Islet of Langerhans (tissue), 1 donor: ENCODE measurements around the gene CASKIN1.
A peak's percentile ranks its signal among the peaks of the same experiment; 100 is the strongest.
"Not testable (repeated sequence)": the region's sequence is repeated elsewhere in the genome, so short reads cannot be mapped to it uniquely, and the experiment has no call there.

ENCODE experiments used
- FAIRE-seq: peaks from one replicate; lab custom pipeline; 2011; peaks lifted over from hg19 to GRCh38; lab: Jason Lieb, UNC

Gene CASKIN1

DNA sequence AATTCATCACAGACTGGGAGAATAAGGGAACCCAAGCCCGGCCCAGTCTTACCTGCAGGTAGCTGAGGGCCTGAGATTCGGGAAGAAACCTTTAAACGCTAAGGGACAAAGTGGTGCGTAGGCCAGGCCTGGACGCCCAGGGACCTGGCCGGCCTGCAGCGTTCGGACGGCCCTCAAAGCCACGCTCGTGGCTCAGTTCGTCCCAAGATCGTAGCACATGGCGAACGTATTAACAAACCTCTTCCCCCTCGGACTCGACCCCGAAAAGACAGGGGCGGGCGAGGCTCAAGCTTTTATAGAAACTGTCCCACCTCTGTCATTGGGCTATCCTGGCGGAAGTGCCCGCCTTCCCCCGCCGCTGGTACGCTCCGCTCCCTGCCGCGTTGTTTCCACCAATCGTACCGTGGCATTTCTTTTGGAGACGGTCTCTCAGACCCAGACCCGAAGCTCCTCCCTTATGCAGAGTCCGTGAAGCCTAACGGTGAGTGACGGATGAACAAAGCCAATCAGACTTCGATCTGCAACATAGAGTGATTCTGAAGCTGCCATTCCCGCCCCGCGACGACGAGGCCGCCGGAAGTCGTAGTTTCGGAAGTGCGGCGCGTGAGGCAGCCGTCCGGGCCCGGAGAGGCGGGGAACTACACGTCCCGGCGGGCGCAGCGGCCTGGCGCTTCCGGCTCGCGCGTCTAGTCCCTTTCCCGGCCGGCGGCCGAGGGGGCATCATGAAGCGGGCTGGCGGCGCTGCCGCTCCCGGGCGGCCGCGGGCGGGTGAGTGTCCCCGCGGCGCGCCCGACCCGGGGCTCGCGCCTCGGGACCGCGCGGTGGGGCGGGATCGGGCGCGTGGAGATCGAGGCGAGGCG is 41.1 kb downstream of the CASKIN1 start, which contains the start of gene TRAF7:
Gene TRAF7 (plus strand): TSS at position 692 of the 860 bp plus-strand sequence. CDS start 8,139 bp downstream, outside the sequence.
- FAIRE-seq: peak; percentile 96

- FAIRE-seq: no peak
Observed at GRCh38 chr16:2154533-2155090, 41.8 kb downstream of the CASKIN1 start.

DNA sequence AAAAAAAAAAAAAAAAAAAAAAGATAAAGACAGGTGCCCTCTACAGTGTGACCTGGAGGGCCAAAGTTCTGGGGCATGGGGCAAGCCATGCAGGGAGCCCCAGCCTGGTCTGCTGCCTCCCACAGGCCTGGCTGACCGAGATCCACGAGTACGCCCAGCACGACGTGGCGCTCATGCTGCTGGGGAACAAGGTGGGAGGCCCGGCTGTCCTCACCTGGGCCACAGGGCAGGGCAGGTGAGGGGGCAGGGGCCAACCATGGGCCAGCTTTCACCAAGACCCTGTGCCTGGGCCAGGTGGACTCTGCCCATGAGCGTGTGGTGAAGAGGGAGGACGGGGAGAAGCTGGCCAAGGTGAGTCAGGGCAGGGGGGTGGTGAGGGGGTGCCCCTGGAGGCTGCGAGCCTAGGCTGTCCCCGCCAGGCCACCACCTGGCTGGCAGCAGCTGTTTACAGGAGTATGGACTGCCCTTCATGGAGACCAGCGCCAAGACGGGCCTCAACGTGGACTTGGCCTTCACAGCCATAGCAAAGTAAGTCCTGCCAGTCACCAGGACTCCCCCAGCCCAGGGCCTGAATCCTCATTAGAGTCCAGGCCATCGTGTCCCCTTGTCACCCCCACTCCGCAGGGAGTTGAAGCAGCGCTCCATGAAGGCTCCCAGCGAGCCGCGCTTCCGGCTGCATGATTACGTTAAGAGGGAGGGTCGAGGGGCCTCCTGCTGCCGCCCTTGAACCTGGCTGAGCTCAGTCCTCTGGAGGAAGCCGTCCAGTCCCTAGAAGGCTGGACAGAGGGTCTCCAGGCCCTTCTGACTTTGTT is 43.5 kb downstream of the CASKIN1 start:
- FAIRE-seq: no peak

DNA sequence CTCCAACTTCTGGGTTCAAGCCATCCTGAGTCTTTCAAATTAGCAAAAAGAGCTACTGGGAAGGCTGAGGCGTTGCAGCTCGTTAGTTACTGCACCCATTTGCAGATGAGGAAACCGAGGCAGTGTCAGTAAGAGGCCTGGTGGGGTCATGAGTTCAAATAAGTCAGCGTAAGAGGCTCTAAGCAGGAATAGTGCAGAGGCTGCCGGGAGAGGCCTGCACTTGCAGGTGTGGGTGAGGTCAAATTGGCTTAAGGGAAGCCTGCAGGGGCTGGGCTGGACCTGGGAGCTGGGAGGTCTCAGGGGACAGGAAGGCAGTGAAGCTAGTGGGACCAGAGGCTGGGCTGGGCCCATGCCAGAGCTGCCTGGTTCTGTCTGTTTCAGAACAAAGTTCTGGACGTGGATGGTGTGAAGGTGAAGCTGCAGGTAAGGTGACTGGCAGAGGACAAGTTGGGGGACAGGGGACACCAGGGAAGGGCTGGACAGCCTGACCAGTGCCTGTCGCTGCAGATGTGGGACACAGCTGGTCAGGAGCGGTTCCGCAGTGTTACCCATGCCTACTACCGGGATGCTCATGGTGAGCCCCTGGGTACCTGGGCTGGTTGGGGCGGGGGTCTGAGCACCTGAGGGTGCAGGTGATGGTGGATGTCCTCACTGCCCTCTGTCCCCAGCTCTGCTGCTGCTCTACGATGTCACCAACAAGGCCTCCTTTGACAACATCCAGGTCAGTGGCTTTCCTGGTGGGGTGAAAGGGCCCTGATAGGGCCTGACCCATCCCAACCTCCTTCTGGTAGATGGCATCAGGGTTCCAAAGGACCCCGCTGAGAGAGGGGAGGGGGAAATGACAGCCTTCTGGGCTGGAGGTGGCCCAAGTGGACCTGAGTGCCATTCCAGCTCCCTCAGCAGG is 45.0 kb downstream of the CASKIN1 start:
- no peak for FAIRE-seq

- no peak for FAIRE-seq
Observed at GRCh38 chr16:2150418-2151187, 45.8 kb downstream of the CASKIN1 start.

- no peak for FAIRE-seq
Observed at GRCh38 chr16:2149630-2150417, 46.6 kb downstream of the CASKIN1 start.

DNA sequence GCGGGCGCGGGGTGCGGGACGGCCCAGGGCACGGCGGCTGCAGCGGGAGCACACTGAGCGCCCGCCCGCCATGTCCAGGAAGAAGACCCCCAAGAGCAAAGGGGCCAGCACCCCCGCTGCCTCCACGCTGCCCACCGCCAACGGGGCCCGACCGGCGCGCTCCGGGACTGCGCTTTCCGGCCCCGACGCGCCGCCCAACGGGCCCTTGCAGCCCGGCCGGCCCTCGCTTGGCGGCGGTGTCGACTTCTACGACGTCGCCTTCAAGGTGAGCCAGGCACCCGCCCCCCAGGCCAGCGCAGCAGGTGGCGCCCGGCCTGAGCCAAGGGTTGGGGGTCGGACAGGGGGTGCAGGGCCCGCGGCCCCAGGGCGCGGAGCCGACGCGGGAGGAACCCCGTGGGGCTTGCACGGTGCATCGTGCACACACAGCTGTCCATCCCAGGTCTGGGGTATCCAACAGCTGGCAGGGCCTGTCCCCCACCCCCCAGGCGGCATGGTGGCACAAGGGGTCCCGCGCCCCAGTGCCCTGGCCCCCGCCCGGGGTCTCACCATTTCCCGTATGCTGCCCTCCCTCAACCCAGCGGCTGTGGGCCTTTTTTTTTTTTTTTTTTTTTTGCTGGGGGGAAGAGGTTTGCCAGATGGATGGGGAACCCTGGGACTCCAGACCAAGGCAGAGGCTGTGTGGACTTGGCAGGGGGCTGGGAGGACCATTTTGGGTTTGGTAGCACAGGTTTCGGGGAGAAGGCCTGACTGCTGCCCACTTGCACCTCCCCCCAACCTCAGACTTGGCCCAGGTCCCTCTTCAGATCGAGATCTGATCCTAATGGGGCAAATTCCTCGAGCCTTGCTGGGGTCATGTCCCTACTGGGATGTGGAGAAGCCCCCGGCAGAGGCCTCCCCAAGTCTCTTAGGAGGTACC is 47.4 kb downstream of the CASKIN1 start:
- FAIRE-seq: no peak

- no peak for FAIRE-seq
Observed at GRCh38 chr16:2147981-2148671, 48.3 kb downstream of the CASKIN1 start, which contains the start of gene RAB26. TSS of gene RAB26 (plus strand) at chr16:2148625. CDS start at chr16:2148784, 159 bp downstream.

DNA sequence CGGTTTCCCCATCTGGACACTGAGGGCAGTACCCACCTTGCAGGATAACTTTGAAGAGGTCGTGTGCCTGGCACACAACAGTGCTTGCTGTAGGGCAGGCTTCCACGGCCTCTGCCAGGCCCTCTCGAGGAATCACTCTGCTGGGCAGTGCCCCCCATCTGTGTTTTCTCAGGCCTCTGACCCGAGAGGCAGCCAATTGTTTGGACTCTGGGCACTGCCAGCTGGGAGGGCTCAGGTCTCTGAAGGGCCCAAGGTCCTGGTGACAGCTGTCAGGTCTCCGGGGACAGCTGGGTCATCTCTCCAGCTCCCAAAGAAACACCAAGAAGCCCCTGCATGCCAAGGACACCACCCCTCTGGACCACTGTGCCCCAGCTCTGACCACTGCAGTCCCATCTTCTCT is 49.0 kb downstream of the CASKIN1 start:
- no peak for FAIRE-seq

DNA sequence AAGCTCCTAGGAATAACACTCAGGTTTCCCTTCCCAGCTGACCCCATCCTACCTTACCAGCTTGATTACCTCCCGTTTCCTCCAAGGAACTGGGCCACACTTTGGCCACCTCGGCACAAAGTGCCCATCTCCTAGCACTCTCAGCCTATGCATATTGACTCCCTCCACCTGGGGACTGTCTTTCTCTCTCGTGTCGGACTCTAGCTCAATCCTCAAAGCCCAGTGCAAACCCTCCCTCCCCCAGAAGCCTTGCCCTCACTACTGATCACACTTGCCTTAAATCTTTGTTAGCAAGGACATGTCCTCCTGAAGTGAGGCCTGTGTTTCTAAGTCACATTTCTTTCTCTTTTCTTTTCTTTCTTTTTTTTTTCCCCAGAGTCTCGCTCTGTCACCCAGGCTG is 50.6 kb downstream of the CASKIN1 start:
- no peak for FAIRE-seq

DNA sequence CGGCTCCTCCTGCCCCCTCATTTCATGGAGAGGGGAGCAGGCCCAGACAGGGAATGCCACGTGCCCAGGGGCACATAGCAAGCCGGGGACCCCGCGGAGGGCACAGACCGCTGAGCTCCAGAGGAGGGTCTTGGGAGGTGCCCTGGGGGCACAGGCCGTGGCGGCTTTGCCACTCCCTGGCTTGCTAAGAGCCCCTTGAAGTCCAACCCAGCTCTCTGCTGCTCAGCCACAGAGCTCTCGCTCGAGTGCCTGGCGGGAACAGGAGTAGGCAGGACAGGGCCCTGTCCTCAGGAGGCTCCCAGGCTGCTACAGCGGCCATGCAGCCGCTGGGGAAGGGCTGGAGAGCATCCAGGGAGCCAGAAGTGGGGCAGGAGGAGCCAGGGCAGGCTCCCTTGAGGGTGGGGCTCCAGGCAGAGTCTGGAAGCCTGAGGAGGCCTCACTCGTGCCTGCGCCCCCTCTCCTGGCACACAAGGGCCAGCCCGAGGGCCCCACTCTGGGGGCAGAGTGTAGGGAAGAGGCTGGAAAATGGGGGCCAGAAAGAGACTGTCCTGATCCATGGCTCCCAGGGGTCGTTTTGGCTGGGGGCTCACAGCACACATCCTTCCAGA is 52.4 kb downstream of the CASKIN1 start:
- FAIRE-seq: no peak

GRCh38 chr16:2142942-2143877 is 53.2 kb downstream of the CASKIN1 start:
- peak; percentile 9 for FAIRE-seq

DNA sequence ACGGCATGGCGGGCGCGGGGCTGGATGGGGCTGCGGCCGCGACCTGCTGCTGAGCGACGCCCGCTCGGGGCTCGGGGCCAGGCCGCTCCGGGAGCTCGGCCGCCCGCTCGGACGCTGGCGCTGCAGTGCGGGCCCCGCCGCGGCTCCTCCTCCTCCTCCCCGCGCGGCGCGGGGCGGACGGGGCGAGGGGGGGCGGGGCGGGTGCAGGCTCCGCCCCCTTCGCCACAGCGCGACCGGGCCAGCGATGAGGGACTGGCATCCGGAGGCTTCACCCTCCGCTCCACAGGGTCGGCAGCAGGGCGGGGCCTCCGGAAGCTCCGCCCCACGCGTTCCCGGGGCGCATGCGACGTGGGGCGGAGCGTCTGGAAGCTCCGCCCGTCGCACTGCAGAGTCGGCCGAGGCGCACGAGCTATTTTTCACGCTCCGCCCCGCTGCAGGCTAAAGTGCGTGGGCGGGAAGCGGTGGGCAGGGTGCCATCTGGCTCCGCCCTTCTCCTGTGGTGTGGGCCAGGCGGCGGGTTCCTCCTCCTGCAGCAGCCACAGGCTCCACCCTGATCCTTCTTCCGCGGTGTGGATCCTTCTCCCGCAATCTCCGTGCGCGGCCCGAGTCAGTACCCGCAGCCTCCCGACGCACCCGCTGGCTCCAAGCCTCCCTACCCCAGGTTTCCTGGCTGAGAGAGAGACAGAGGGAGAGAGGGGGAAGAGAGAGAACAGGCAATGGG is 60.5 kb downstream of the CASKIN1 start, which contains the start of gene PKD1:
Gene PKD1 (minus strand): TSS at position 129 of the 721 bp plus-strand sequence. CDS start 209 bp downstream, outside the sequence.
- not testable (repeated sequence) for FAIRE-seq

GRCh38 chr16:2135071-2135470 is 61.3 kb downstream of the CASKIN1 start:
- not testable (repeated sequence) for FAIRE-seq

DNA sequence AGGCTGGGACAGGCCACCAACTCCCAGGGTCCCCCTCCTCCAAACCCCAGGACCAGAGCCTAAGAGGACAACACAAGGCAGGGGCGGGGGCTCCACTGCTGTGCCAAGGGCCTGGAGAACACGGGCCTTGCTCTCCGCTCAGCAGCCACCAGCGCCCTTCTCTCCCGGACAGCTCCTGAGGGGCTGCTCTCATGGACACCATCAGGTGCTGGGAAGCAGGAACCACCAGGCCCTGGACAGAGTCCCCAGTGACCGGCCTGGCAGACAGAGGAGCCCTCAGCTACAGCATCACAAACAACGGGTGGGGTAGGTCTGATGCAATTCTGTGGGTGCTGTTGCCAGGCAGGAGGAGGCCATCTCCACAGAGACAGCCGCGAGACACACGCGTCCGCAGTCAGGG is 62.6 kb downstream of the CASKIN1 start:
- not testable (repeated sequence) for FAIRE-seq
